Testis (tissue), 3 donors: ENCODE measurements around the gene TMEM18. TPM values are rescaled to one million over a fixed set of nuclear protein-coding genes. Genes with fewer than 3 reads are reported as not detected.

Source experiments
- DNase-seq: peaks from one replicate; pipeline ENCODE4 v3.0.0-alpha.2; 2019
- H3K27ac ChIP-seq, 2 donors: fragments of 200-600 bp; sonication (generic); one replicate each; pipeline ENCODE4 v1.5.1; 2019
- H3K27me3 ChIP-seq: fragments of 200-600 bp; sonication (generic); one replicate; pipeline ENCODE4 v1.5.1; 2019
- H3K36me3 ChIP-seq: fragments of 200-600 bp; sonication (generic); one replicate; pipeline ENCODE4 v1.5.1; 2017; ENCODE audit warnings: low read depth; ENCODE audit errors: missing control alignments
- H3K4me1 ChIP-seq: fragments of 200-600 bp; sonication (generic); one replicate; pipeline ENCODE4 v1.5.1; 2019
- H3K4me3 ChIP-seq, 2 donors: fragments of 200-600 bp; sonication (generic); one replicate each; pipeline ENCODE4 v1.5.1; 2017 to 2019
- H3K9me3 ChIP-seq: fragments of 200-600 bp; sonication (generic); one replicate; pipeline ENCODE4 v1.5.1; 2017
- CTCF ChIP-seq, 3 experiments: fragments of 450-650 bp in 2 of 3; fragments of 200-600 bp in 1 of 3; sonication (generic) in 1 of 3; IDR thresholded peaks; one replicate each; pipeline ENCODE4 v1.5.1; 2016 to 2019; ENCODE audit warnings: antibody characterized with exemption in 3 of 3, mild to moderate bottlenecking in 2 of 3, moderate library complexity in 1 of 3
- POLR2A ChIP-seq: fragments of 450-650 bp; IDR thresholded peaks from one replicate; pipeline ENCODE4 v1.6.1; 2017; ENCODE audit warnings: antibody characterized with exemption, mild to moderate bottlenecking, moderate library complexity
- WGBS, 2 donors: methylation state at CpG; one replicate each; pipeline ENCODE4 v1.1.5; 2018; 5-methylcytosine and 5-hydroxymethylcytosine counted together
- intact Hi-C: fragments of 100-400 bp; cut with DNase I; formaldehyde crosslinking; loops from one replicate; pipeline ENCODE4 v1.15.1; 2023; ENCODE audit warnings: low total_unique reads
- polyA plus RNA-seq: library from polyadenylated mRNA; stranded (reverse); fragments of 350-450 nt; fragmentation: Illumina TruSeq; extraction: RNeasy Lipid Tissue Mini Kit (QIAGEN cat#74804); gene quantifications from one replicate; pipeline ENCODE4 v1.2.3, GENCODE V29; 2014; ENCODE audit warnings: low read depth, low replicate concordance; ENCODE audit not compliant: insufficient read depth
- total RNA-seq, 2 donors: library from RNA; depleted of rRNA; stranded (reverse); fragments of >200 nt; gene quantifications; one replicate each; pipeline ENCODE4 v1.2.3, GENCODE V29; 2016

TMEM18 gene
- total and polyA plus RNA-seq, 3 donors from 2014 or later: 18.0 to 30.5 (median 25.8) TPM

- Histone ChIP-seq H3K27me3 (no peaks in the 10 kb centered on the region), H3K4me1 (peaks cover 7% of the 10 kb centered on the region), H3K27ac (no peak overlapping the region), H3K4me3 (no peak overlapping the region), H3K36me3 (no peaks in the 10 kb centered on the region), H3K9me3 (no peaks in the 10 kb centered on the region)
- WGBS, 2 donors: 92 to 94% methylated on average over 18 of the region's 18 CpGs
- no peak for TF ChIP-seq POLR2A
- TF ChIP-seq CTCF (IDR thresholded peaks at IDR 0.05): no peak
- intact Hi-C loops: no loop called here
- no peak for DNase-seq
These were observed 6.6 kb downstream of the TMEM18 start for GRCh38 chr2:670637-671036.

DNA sequence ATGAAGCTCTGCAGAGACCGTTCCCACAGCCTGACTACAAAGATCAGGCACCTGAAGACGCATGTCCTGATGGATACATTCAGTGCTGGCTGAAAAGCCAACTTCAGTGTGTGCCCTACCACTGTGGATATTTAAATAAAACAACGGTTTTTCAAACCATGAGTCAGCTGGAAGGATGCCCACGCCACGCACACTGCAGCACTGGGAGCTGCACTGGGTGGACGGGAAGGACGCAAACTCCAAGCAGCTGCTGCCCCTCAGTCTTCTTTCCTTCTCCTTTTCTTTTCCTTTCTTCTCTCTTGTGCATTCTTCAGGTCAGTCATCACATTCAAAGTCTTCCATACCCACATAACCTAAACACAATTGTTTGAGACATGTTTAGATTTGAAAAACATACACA is 7.9 kb downstream of the TMEM18 start:
- 93 to 97% methylated on average over 7 of the region's 7 CpGs for WGBS, 2 donors
- no peak for DNase-seq
- no peak for TF ChIP-seq POLR2A
- TF ChIP-seq CTCF (IDR thresholded peaks at IDR 0.05): no peak
- no peak overlapping the region for H3K27ac ChIP-seq
- no peaks in the 10 kb centered on the region for H3K9me3 ChIP-seq
- H3K4me3 ChIP-seq: no peak overlapping the region
- H3K27me3 ChIP-seq: no peaks in the 10 kb centered on the region
- intact Hi-C loops: no loop called here
- no peaks in the 10 kb centered on the region for H3K36me3 ChIP-seq
- H3K4me1 ChIP-seq: no peaks in the 10 kb centered on the region

DNA sequence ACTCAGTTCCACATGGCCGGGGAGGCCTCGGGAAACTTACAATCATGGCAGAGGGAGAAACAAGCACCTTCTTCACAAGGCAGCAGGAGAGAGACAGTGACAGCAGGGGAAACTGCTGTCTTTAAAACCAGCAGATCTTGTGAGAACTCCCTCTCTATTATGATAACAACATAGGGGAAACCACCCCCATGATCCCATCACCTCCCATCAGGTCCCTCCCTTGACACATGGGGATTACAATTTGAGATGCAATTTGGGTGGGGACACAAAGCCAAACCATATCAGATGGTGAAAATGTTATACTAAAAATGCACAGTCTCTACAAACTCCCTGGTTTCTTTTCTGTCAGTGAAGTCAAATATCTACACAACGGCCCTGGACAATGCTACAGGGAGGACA is 9.2 kb downstream of the TMEM18 start:
- Histone ChIP-seq H3K27ac (no peak overlapping the region), H3K4me3 (no peak overlapping the region), H3K4me1 (no peaks in the 10 kb centered on the region), H3K27me3 (no peaks in the 10 kb centered on the region), H3K9me3 (no peaks in the 10 kb centered on the region), H3K36me3 (no peaks in the 10 kb centered on the region)
- WGBS, 2 donors: 92 to 93% methylated on average over 3 of the region's 3 CpGs
- TF ChIP-seq POLR2A (no peak), CTCF (IDR thresholded peaks at IDR 0.05) (no peak)
- intact Hi-C loops: no loop called here
- DNase-seq: no peak

DNA sequence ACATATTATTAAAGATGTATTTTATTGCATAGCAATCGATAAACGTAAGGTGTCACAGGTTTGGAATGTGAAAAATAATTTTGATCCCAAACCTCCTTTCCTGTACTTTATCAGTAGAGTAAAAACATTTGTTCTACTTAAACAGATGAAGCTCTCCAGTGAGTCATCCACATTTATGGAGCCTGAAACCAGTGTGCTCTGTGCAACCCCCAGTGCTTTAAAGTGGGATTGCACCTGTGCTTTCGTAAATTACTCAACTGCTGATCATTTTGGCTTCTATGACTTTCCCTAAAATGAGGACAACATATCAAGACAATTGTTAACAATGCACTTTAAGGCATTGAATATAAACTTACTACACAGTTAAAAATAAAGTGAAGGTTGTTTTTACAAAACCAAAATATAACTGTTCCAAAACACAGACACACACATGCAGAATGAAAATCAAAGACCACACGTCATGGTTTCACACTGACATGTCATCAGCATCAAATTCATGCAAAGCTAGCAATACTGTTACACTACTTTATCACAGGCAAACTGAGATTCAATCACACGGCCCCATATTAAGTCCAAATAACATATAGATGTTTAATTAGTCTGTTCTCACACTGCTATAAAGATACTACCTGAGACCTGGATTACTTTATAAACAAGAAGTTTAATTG is 9.7 kb downstream of the TMEM18 start:
- H3K36me3 ChIP-seq: no peaks in the 10 kb centered on the region
- no peak overlapping the region for H3K27ac ChIP-seq
- DNase-seq: no peak
- intact Hi-C loops: no loop called here
- no peak overlapping the region for H3K4me3 ChIP-seq
- no peaks in the 10 kb centered on the region for H3K9me3 ChIP-seq
- H3K4me1 ChIP-seq: no peaks in the 10 kb centered on the region
- H3K27me3 ChIP-seq: no peaks in the 10 kb centered on the region
- peak; percentile 35 to 48 (median 41) for TF ChIP-seq CTCF (IDR thresholded peaks at IDR 0.05)
- no peak for TF ChIP-seq POLR2A
- 93 to 97% methylated on average over 5 of the region's 5 CpGs for WGBS, 2 donors

GRCh38 chr2:666441-666840 is 10.8 kb downstream of the TMEM18 start:
- intact Hi-C loops: no loop called here
- Histone ChIP-seq H3K4me1 (peaks cover 1% of the 10 kb centered on the region), H3K9me3 (no peaks in the 10 kb centered on the region), H3K27me3 (no peaks in the 10 kb centered on the region), H3K4me3 (no peak overlapping the region), H3K36me3 (no peaks in the 10 kb centered on the region), H3K27ac (no peak overlapping the region)
- WGBS, 2 donors: 97 to 99% methylated on average over 15 of the region's 15 CpGs
- DNase-seq: no peak
- TF ChIP-seq CTCF (IDR thresholded peaks at IDR 0.05): no peak
- TF ChIP-seq POLR2A: no peak
